HL-60/S4 treated with retinoic acid at 250 ng/mL for 4 days and 3 days (cell line): ENCODE results near the gene IGSF23.
"Not testable (repeated sequence)": the region's sequence is repeated elsewhere in the genome, so short reads cannot be mapped to it uniquely, and the experiment has no call there.

Experiments
- in situ Hi-C: fragments of 300-500 bp; cut with MboI; formaldehyde crosslinking; loops from 2 replicates; pipeline ENCODE4 v1.7.0; 2022; ENCODE audit warnings: low sequenced_read_pairs

IGSF23 gene

DNA sequence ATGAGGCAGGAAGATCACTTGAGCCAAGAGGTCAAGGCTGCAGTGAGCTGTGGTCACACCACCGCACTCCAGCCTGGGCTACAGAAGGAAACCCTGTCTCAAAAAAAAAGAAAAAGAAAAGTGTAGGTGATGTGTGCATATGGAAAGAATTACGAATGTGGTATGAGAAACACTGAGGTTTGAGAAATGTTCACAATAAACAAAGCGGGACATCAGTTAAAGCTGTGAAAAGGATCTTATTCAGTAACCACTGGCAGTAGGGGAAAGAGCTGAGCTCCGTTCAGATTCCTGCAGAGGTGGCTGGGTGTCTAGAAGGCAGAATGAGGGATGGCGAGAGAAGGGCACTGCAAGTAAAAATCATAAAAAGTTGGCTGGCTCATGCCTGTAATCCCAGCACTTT, 4.1 kb upstream of the IGSF23 start:
- in situ Hi-C loops = no loop called here

DNA sequence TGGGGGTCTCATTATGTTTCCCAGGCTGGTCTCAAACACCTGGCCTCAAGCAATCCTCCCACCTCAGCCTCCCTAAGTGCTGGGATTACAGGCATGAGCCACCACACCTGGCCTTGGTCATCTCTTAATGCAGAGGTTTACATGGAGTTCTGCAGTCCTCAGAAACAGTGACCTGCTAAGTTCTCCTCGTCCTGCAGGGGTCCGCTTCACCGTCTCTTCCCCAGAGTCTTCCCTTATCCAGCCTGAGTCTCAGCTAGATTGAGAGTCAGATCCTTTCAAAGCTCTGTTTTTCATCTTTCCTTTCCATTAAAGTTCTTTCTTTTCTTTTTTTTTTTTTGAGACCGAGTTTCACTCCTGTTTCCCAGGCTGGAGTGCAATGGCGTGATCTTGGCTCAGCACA, 2.9 kb upstream of the IGSF23 start:
- in situ Hi-C loops = not testable (repeated sequence)

DNA sequence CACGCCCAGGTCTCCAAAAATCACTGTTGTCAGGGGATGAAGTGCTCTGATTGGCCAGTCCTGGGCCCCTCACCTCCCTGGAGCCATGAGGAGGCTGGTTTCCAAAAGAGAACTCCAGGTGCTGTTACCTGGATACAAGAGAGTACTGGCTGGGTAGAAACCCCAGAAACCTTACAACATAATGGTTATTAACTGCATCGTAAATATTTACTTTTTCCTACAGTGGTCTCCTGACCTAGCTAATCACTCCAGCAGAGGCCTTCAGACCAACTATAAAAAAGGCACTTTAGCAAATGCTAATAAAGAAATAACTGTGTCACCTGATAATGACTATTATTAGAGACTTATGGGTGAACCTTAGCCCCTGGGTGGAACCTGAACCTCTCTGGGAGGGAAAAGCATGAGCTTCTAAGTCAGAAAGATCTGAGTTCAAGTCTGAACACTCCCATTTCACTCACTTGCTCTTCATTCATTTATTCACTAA, 1.5 kb upstream of the IGSF23 start:
- in situ Hi-C loops = no loop called here

DNA sequence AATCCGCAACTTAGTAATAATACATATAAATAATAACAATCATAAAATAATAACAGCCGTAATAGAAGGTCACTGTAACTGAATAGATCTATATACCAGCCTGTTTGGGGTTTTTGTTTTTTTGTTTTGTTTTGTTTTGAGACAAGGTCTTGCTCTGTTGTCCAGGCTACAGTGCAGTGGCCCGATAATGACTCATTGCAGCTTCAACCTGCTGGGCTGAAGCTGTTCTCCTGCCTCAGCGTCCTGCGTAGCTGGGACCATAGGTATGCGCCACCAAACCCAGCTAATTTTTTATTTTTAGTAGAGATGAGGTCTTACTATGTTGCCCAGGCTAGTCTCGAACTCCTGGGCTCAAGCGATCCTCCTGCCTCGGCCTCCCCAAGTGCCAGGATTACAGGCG, 950 bp downstream of the IGSF23 start:
- in situ Hi-C loops = no loop called here

DNA sequence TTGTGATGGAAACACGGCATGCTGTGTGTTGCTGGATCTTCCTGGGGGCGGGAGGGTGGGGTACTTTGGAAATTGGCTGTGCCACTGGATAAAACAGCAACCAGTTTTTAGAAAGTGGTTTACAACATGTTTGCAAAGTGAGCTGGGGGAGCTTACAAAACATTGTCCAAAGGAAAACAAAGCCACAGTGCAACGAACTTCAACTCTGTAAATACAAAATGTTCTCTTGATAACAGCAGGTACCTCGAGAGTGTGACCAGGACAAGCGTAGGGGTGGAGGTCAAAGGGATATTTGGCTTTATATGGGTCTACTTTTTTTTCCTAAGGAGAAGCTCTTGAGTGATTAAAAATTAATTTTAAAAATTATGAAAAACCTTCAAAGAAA, 2.5 kb downstream of the IGSF23 start:
- in situ Hi-C loops = no loop called here

DNA sequence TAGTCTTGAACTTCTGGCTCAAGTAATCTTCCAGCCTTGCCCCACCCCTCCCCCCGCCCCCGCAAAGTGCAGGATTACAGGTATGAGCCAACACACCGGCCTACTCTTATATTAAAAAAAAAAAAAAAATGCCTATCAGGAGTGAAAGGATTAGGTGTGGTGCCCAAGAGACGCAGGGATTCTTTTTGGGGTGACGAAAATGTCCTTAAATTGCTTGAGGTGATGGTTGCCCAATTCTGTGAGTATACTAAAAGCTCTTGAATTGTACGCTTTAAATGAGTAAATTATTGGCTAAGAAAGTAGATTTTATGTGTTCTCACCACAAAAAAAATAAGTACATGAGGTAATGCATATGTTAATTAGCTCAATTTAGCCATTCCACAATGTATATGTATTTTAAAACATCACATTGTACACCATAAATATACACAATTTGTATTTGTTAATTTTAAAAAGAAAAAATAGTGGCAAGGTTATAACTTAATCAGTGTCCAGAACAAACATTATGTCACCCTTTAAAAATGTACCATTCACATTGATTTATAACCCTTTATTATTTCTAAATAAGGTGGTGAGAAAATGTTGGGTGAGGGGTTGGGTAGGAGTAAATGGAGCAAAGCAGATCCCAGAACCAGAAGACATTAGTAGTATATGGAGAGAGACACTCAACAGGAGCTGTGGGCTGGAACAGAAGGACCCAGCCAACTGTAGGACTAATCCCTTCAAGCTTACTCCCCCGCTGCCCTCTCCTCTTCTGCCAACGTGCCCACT, 3.9 kb downstream of the IGSF23 start:
- in situ Hi-C loops = no loop called here

DNA sequence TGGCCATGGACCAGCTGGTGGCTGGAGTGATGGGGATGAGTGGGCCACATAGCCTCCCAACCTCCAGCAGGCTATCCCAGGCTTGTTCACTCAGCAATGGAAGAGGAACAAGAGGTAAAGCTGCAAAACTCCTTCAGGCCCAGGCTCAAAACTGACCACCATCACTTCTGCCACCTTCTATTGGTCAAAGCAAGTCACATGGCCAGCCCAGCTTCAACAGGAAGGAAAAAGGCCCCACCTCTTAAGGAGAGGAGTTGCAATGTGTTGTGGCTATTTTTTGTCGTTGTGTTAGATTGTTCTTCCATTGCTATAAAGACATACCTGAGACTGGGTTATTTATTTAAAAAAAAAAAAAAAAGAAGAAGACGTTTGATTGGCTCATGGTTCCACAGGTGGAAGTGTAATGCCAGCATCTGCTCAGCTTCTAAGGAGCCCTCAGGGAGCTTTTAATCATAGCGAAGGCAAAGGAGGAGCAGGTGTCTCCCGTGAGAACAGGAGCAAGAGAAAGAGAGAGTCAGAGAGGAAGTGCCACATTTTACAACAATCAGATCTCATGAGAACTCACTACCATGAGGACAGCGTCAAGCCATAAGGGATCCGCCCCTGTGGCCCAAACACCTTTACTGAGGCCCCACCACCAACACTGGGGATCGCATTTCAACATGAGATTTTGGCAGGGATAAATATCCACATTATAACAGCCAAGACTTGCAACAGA, 5.4 kb downstream of the IGSF23 start:
- in situ Hi-C loops = no loop called here

DNA sequence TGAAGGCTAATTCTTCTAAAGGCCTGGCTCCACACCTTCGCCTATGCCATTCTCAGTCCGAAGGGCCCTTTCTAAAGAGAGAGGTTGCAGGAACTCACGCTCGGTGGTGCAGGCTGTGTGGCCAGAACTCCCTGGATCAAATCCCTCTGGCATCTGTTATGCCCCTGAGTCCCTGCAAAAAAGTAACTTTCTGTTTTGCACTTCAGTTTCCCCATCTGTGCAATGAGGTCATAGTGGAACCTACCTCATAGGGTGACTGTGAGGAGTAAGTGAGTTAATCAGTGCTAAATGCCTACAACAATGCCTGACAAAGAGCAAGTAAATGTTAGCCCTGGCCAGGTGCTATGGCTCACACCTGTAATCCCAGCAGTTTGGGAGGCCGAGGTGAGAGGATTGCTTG, 7.3 kb downstream of the IGSF23 start:
- in situ Hi-C loops = no loop called here

DNA sequence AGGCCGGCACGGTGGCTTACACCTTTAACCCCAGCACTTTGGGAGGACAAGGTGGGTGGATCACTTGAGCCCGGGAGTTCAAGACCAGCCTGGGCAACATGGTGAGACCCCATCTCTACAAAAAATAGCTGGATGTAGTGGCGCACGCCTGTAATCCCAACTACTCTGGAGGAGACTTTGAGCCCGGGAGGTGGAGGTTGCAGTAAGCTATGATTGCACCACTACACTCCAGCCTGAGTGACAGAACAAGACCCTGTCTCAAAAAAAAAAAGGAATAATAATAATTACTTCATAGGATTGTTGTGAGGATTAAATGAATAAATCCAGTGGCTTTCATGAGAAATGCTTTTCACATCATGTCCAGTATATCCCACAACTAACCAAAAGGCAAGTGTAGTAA, 8.0 kb downstream of the IGSF23 start:
- in situ Hi-C loops = no loop called here

DNA sequence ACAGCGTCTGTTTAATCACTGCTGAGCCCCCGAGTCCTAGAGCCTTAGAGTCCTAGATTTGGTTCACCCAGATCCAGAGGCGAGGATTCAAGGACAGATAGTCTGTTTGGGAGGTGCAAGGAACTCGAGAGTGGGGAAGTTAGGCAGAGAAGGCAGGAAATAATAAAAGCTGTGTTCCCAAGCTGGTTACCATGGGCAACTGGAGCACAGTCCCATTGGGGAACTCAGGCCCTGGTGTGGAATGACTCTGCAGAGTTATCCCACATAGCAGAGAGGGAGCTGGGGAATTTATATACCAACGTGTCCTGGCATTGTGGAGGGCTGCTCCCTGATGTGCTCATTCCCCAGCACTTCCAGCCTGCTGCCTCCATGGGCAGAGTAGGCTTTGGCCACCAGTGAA, 9.7 kb downstream of the IGSF23 start:
- in situ Hi-C loops = no loop called here

DNA sequence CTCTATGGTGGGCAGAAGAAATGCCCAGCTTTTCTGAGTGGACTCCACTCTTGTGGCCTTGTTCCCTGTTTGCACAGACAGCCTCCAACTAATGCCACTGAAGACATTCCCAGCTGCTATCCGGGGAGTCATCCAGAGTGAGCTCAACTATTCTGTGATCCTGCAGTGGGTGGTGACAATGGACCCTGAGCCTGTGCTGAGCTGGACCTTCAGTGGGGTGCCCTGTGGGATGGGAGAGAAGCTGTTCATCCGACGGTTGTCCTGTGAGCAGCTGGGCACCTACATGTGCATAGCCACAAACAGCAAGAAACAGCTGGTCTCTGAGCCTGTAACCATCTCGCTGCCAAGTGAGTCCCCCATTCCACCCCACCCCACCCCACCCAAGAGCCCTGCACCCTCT, 10.3 kb downstream of the IGSF23 start:
- in situ Hi-C loops = no loop called here

DNA sequence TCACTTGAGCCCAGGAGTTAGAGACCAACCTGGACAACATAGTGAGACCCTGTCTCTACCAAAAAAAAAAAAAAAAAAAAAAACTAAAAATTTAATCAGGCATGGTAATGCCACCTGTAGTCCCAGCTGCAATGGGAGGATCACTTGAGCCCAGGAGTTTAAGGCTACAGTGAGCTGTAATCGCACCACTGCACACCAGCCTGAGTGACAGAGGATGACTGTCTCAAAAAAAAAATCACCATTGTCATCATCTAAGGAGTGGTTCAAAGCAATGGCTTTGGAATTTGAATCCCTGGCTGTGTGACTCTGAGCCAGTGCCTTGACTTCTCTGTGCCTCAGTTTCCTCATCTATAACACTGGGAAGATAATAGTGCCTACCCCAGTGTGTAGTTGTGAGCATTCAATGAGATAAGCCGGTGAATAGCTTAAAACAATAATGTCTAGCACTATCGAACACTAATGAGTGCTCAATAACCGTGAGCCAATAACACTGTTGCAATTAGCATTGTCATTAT, 11.5 kb downstream of the IGSF23 start:
- in situ Hi-C loops = no loop called here

DNA sequence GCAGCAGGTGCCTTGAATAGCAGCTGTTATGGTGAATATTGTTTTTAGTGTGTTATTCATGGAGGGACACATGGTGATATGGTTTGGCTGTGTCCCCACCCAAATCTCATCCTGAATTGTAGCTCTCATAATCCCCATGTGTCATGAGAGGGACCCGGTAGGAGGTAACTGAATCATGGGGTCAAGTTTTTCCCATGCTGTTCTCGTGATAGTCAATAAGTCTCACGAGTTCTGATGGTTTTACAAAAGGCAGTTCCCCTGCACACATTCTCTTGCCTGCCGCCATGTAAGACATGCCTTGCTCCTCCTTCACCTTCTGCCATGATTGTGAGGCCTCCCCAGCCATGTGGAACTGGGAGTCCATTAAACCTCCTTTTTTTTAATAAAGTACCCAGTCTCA, 12.3 kb downstream of the IGSF23 start:
- in situ Hi-C loops = not testable (repeated sequence)

DNA sequence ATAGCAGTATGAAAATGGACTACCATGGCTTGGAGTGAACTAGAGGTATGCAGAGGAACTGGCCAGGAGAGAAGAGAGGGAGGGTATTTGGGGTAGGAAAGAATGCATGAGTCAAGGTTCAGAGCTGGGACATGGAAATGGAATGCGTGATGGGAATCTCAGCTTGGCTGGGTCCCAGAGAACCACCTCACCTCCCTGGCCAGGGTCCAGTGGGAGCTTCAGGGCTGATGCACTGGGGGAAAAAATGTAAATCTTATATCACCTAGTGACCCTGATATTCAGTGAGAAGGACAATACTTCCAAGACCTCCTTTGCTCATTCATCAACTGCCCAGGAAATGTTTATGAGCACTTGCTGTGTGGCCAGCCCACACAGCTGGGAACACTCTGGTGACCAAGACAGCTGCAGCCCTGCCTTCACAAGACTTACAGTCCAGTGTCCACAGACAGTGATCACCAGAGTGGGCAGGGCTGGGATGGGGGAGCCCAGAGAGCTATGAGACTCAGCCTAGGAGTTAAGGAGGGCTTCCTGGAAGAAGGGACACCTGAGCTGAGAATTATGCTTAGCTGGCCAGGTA, 12.8 kb downstream of the IGSF23 start:
- in situ Hi-C loops = no loop called here

DNA sequence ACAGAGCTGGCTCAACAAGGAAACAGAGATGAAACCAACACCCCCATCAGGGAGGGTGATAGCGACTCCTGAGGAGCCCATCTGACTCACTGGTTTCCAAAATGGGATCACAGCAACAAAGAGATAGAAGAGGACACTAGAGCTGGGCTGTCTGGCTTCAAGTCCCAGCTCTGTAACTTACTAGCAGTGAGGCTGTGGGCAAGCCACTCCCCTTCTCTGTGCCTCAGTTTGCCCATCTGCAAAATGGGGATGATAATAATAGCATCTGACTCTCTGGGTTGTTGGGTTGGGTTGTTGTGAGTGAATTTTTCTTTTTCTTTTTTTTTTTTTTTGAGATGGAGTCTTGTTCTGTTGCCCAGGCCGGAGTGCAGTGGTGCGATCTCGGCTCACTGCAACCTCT, 14.3 kb downstream of the IGSF23 start:
- in situ Hi-C loops = no loop called here

DNA sequence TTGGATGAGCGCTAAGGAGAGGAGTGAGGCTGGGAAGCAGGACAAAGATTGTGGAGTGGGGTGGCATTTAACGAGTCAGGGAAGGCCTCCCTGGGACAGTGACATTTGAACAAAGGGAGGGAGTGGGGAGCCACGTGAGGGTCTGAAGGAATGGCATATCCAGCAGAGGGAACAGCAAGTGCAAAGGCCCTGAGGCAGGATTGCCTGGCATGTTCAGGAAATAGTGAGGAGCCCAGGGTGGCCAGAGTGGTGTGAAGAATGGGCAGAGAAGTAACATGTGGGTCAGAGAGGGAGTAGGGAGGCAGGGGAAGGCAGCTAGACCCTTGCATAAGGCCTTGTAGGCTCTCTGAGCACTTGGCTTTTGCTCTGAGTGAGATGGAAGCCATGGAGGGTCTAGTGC, 15.4 kb downstream of the IGSF23 start:
- in situ Hi-C loops = no loop called here

DNA sequence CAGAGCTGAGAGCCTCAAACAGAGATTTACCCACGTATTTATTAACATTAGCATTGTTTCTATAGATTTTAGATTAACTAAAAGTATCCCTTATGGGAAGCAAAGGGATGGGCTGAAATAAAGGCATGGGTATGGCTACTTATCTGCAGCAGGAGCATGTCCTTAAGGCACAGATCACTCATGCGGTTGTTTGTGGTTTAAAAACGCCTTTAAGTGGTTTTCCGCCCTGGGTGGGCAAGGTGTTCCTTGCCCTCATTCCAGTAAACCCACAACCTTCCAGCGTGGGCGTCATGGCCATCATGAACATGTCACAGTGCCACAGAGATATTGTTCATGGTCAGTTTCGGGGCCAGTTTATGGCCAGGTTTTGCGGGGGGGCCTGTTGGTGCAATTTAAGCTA, 18.2 kb downstream of the IGSF23 start:
- in situ Hi-C loops = not testable (repeated sequence)

DNA sequence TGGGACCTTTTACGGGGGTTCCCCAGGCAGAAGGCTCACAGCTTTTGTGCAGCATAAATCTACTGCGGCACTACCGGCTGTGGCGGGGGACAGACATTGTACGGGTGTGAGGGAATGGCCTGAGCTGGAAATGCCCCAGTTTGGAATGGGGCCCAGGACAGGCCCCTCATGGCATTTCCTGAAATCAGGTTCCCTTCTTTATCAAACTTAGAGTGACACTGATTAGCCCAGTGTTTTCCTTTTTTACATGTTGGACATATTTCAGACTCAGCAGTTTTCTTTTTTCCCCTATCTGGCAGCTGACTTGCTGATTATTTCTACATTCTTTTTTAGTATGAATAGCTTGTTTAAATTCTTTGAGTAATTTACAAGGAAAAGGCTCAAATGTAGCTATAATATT, 20.7 kb downstream of the IGSF23 start:
- in situ Hi-C loops = not testable (repeated sequence)

DNA sequence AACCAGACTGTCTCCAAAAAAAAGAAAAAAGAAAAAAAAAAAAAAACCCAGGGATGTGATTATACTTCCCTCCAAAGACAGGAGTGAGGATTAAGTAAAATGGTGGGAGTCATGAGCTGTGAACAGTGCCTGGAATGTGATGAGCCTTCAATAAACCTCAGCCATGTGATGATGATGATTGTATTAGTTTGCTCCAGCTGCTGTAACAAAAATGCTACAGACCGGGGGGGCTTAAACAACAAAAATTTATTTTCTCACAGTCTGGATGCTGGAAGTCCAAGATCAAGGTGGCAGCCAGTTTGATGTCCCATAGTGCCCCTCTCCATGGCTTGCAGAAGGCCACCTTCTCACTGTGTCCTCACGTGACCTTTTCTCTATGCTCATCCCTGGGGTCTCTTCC, 21.4 kb downstream of the IGSF23 start:
- in situ Hi-C loops = no loop called here

DNA sequence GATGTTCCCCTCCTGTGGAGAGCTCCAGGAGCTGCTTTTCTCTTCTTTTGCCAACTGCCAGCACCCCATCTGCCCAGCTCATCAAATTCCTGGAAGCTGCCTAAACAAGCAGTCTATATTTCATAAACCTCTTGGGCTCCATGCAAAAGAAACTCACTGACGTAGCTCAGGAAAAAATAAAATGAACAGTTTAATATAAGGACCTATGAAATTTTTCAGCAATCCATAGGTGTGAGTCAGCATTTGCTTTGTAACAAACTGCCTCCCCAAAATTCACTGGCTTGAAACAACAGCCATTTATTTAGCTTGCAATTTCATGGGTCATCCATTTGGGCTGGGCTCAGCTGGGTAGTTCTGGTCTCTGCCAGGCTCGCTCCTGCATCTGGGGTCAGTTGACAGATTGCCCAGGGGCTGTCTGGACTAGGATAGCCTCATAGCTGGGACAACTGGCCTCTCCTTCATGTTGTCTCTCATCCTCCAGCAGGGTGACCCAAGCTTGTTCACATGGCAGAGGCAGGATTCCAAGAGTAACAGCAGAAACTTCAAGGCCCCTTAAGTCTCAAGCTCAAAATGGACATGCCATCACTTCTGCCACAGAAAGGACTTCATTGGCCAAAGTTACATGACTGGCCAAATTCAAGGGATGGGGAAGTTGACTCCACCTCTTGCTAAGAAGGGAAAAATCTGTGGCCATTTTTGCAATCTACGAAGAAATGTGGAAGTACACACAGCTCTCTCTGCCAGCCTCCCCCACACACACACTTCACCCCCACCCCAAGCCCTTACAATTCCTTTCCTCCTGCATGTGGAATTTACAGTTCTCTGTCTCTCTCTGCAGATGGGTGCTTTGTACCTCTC, 22.4 kb downstream of the IGSF23 start:
- in situ Hi-C loops = no loop called here
